ENCODE data around the gene ST6GAL1. TPM values are rescaled to one million over a fixed set of nuclear protein-coding genes. Genes with fewer than 3 reads are reported as not detected.

ST6GAL1 gene
- polyA plus RNA-seq, 3 donors = 19.0 to 24.4 (median 20.5) TPM

- Mint-ChIP-seq H3K27ac (no peak overlapping the region), H3K27me3 (ENCODE audit: low read depth in 3 of 3) (peaks cover 0 to 4% (median 0%) of the 10 kb centered on the region in 3 donors), H3K9me3 (peaks cover 0 to 9% (median 0%) of the 10 kb centered on the region in 7 donors), H3K4me1 (peaks cover 9% of the 10 kb centered on the region), H3K36me3 (no peaks in the 10 kb centered on the region), H3K4me3 (no peak overlapping the region)
- Histone ChIP-seq H3K27me3 (ENCODE audit: control insufficient read depth in 2 of 2, insufficient read depth in 2 of 2, low read length in 2 of 2) (no peaks in the 10 kb centered on the region), H3K9me3 (replicated peaks in 1 of 2; ENCODE audit: control insufficient read depth in 1 of 2, insufficient read depth in 1 of 2, low read length in 2 of 2) (no peaks in the 10 kb centered on the region), H3K27ac (ENCODE audit: low read depth in 1 of 2, low read length in 2 of 2) (no peak overlapping the region), H3K9ac (ENCODE audit: insufficient read depth, low read length, poor library complexity, severe bottlenecking) (no peak overlapping the region), H3K4me3 (replicated peaks in 1 of 3; ENCODE audit: low read depth in 2 of 3, low read length in 3 of 3) (no peak overlapping the region), H3K4me1 (ENCODE audit: control insufficient read depth in 1 of 2, insufficient read depth in 2 of 2, low read length in 2 of 2) (no peaks in the 10 kb centered on the region), H4K20me1 (ENCODE audit: insufficient read depth, low read length) (no peaks in the 10 kb centered on the region), H3K4me2 (replicated peaks; ENCODE audit: extremely low read depth, low read length, poor library complexity, severe bottlenecking) (no peak overlapping the region), H3K79me2 (ENCODE audit: insufficient read depth, low read length) (no peaks in the 10 kb centered on the region), H2AFZ (ENCODE audit: insufficient read depth, low read depth, low read length, poor library complexity, severe bottlenecking) (no peak overlapping the region), H3K36me3 (replicated peaks in 1 of 2; ENCODE audit: control insufficient read depth in 1 of 2, insufficient read depth in 2 of 2, low read length in 2 of 2) (no peaks in the 10 kb centered on the region)
- intact Hi-C loops (cut with micrococcal nuclease) = no loop called here
- 100% methylated on average over 1 of the region's 4 CpGs for WGBS (ENCODE audit: insufficient coverage)
- TF ChIP-seq CTCF (IDR thresholded peaks at IDR 0.05) = no peak
- no peak for DNase-seq
Observed at GRCh38 chr3:186896875-186897274, 33.5 kb upstream of the ST6GAL1 start.

DNA sequence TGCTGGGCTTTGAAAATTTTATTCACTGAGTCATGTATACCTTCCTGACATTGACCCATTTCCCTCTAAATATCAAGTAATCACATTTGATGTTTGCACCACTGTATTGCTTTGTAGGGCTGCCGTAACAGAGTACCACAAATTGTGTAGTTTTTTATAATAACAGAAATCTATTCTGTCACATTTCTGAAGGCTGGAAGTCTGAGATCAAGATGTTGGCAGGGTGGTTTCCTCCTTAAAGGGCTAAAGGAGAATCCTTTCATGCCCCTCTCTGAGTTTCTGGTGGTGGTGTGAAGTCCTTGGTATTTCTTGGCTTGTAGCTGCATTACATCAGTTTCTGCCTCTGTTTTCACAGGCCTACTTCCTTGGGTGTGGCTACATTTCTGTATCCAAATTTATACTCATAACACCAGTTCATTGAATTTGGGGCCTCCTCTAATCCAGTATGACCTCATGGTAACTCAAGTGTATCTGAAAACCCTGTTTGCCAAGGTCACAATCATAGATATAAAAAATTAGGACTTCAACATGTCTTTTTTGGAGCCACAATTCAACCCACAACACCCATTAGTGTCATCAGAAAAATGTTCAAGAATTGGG lies 29.1 kb upstream of the ST6GAL1 start:
- H3K27me3 ChIP-seq (ENCODE audit: control insufficient read depth in 2 of 2, insufficient read depth in 2 of 2, low read length in 2 of 2) = no peaks in the 10 kb centered on the region
- no peaks in the 10 kb centered on the region for H3K79me2 ChIP-seq (ENCODE audit: insufficient read depth, low read length)
- Mint-ChIP-seq H3K9me3 (peaks cover 0 to 6% (median 4%) of the 10 kb centered on the region in 7 donors), H3K36me3 (no peaks in the 10 kb centered on the region), H3K4me1 (peaks cover 9% of the 10 kb centered on the region), H3K4me3 (no peak overlapping the region), H3K27ac (no peak overlapping the region), H3K27me3 (ENCODE audit: low read depth in 3 of 3) (no peaks in the 10 kb centered on the region)
- no peak overlapping the region for H3K4me2 ChIP-seq (replicated peaks; ENCODE audit: extremely low read depth, low read length, poor library complexity, severe bottlenecking)
- no peak overlapping the region for H3K9ac ChIP-seq (ENCODE audit: insufficient read depth, low read length, poor library complexity, severe bottlenecking)
- no peak for DNase-seq
- TF ChIP-seq CTCF (IDR thresholded peaks at IDR 0.05) = no peak
- H3K9me3 ChIP-seq (replicated peaks in 1 of 2; ENCODE audit: control insufficient read depth in 1 of 2, insufficient read depth in 1 of 2, low read length in 2 of 2) = no peaks in the 10 kb centered on the region
- WGBS (ENCODE audit: insufficient coverage) = no CpG with 5 or more reads among the region's 1 CpG
- intact Hi-C loops (cut with micrococcal nuclease) = no loop called here
- peak overlapping the region; percentile 11 for H2AFZ ChIP-seq (ENCODE audit: insufficient read depth, low read depth, low read length, poor library complexity, severe bottlenecking)
- H4K20me1 ChIP-seq (ENCODE audit: insufficient read depth, low read length) = no peaks in the 10 kb centered on the region
- no peak overlapping the region for H3K4me3 ChIP-seq (replicated peaks in 1 of 3; ENCODE audit: low read depth in 2 of 3, low read length in 3 of 3)
- no peak overlapping the region for H3K27ac ChIP-seq (ENCODE audit: low read depth in 1 of 2, low read length in 2 of 2)
- no peaks in the 10 kb centered on the region for H3K4me1 ChIP-seq (ENCODE audit: control insufficient read depth in 1 of 2, insufficient read depth in 2 of 2, low read length in 2 of 2)
- no peaks in the 10 kb centered on the region for H3K36me3 ChIP-seq (replicated peaks in 1 of 2; ENCODE audit: control insufficient read depth in 1 of 2, insufficient read depth in 2 of 2, low read length in 2 of 2)
